Spleen (tissue), 11 donors: ENCODE measurements around the gene GSTT4. TPM values are rescaled to one million over a fixed set of nuclear protein-coding genes. Genes with fewer than 3 reads are reported as not detected.

Experiments
- DNase-seq: peaks from one replicate; pipeline ENCODE4 v3.0.0-alpha.2; 2020
- H3K27ac ChIP-seq, 8 donors: fragments of 200-600 bp; sonication (generic) in 7 of 8; 1 replicate in 4 of 8; 2 replicates in 4 of 8; pipeline versions ENCODE4 v1.5.0 to v1.8.0; 2016 to 2021; ENCODE audit warnings: inconsistent platforms in 4 of 8, mild to moderate bottlenecking in 4 of 8, moderate library complexity in 1 of 8
- H3K27me3 ChIP-seq, 7 donors: fragments of 200-600 bp; sonication (generic) in 6 of 7; replicated peaks in 1 of 7; 1 replicate in 4 of 7; 2 replicates in 3 of 7; pipeline versions ENCODE4 v1.5.0 to v1.8.0; 2016 to 2021; ENCODE audit warnings: inconsistent platforms in 3 of 7, mild to moderate bottlenecking in 1 of 7
- H3K36me3 ChIP-seq, 6 donors: fragments of 200-600 bp; sonication (generic) in 5 of 6; 1 replicate in 4 of 6; 2 replicates in 2 of 6; pipeline versions ENCODE4 v1.5.0 to v1.8.0; 2016 to 2021; ENCODE audit warnings: inconsistent platforms in 2 of 6
- H3K4me1 ChIP-seq, 6 donors: fragments of 200-600 bp; sonication (generic) in 5 of 6; 1 replicate in 3 of 6; 2 replicates in 3 of 6; pipeline versions ENCODE4 v1.5.0 to v1.8.0; 2016 to 2021; ENCODE audit warnings: inconsistent platforms in 3 of 6
- H3K4me3 ChIP-seq, 8 donors: fragments of 200-600 bp; sonication (generic) in 7 of 8; 1 replicate in 4 of 8; 2 replicates in 4 of 8; pipeline versions ENCODE4 v1.5.0 to v1.8.0; 2016 to 2021; ENCODE audit warnings: inconsistent platforms in 4 of 8, mild to moderate bottlenecking in 4 of 8, moderate library complexity in 2 of 8
- H3K9me3 ChIP-seq, 8 donors: fragments of 200-600 bp; sonication (generic) in 7 of 8; 1 replicate in 4 of 8; 2 replicates in 4 of 8; pipeline versions ENCODE4 v1.5.0 to v1.8.0; 2016 to 2021; ENCODE audit warnings: inconsistent platforms in 4 of 8
- CTCF ChIP-seq, 11 experiments: fragments of 200-600 bp in 7 of 11; fragments of 450-650 bp in 4 of 11; sonication (generic) in 4 of 11; IDR thresholded peaks in 8 of 11; conservative IDR thresholded peaks in 3 of 11; 1 replicate in 7 of 11; 2 replicates in 4 of 11; pipeline versions ENCODE4 v1.4.0 to v1.8.0; 2016 to 2021; ENCODE audit warnings: antibody characterized with exemption in 11 of 11, inconsistent platforms in 4 of 11, mild to moderate bottlenecking in 1 of 11
- POLR2A ChIP-seq, 3 donors: fragments of 450-650 bp; IDR thresholded peaks; one replicate each; pipeline ENCODE4 v1.5.1; 2017; ENCODE audit warnings: antibody characterized with exemption in 3 of 3, mild to moderate bottlenecking in 1 of 3
- POLR2AphosphoS5 ChIP-seq, 3 donors: sonication (generic); formaldehyde crosslinking; IDR thresholded peaks; one replicate each; pipeline ENCODE4 v1.5.1; 2017; ENCODE audit warnings: antibody characterized with exemption in 3 of 3
- WGBS, 5 donors: extraction: QIAGEN DNeasy Blood & Tissue Kit in 3 of 5; methylation state at CpG; one replicate each; pipeline versions ENCODE4 v1.1.5 to v1.1.7; 2013 to 2018; 5-methylcytosine and 5-hydroxymethylcytosine counted together
- intact Hi-C: fragments of 100-400 bp; cut with DNase I; formaldehyde crosslinking; loops from one replicate; pipeline ENCODE4 v1.15.0; 2023; ENCODE audit warnings: low total_unique reads
- polyA plus RNA-seq, 3 donors: library from polyadenylated mRNA; stranded (reverse); fragments of 200-250 nt; gene quantifications; one replicate each; pipeline ENCODE4 v1.2.1, GENCODE V29; 2013
- total RNA-seq, 7 donors: library from RNA; depleted of rRNA in 3 of 7; stranded (reverse); fragments of >200 nt in 3 of 7; fragmentation: NEBNext Ultra II Directional in 4 of 7; extraction: Animal tissue kit (Norgen Biotek cat#: 25700) in 4 of 7; gene quantifications; one replicate each; pipeline versions ENCODE4 v1.1.0 to v1.2.1, GENCODE V29; 2016 to 2021
- donor health status: healthy with polysubstance abuse.
- donor health status: DM: no; HTN: no; CAD: no; lungs with moderate emphysema.
- donor health status: DM: no; HTN: no; CAD: no.
- donor health status: Bipolar disorder and iron deficiency.
- donor health status: healthy.
- donor health status: DM: no; HTN: no; CAD: no.
- donor health status: DM: yes; HTN: yes; CAD: no.

GSTT4 gene
- total and polyA plus RNA-seq, 10 donors = not detected

- Histone ChIP-seq H3K9me3 (no peaks in the 10 kb centered on the region), H3K27ac (no peak overlapping the region), H3K36me3 (no peaks in the 10 kb centered on the region), H3K4me1 (peaks cover 6 to 35% (median 29%) of the 10 kb centered on the region in 6 donors), H3K27me3 (no peaks in the 10 kb centered on the region), H3K4me3 (no peak overlapping the region)
- no peak for DNase-seq
- WGBS, 5 donors = 90 to 98% (median 96%) methylated on average over 2 of the region's 2 CpGs
- no peak for TF ChIP-seq POLR2A (IDR thresholded peaks at IDR 0.05)
- intact Hi-C loops = no loop called here
Observed at GRCh38 chr22:24010018-24010391, 4.8 kb upstream of the GSTT4 start.

DNA sequence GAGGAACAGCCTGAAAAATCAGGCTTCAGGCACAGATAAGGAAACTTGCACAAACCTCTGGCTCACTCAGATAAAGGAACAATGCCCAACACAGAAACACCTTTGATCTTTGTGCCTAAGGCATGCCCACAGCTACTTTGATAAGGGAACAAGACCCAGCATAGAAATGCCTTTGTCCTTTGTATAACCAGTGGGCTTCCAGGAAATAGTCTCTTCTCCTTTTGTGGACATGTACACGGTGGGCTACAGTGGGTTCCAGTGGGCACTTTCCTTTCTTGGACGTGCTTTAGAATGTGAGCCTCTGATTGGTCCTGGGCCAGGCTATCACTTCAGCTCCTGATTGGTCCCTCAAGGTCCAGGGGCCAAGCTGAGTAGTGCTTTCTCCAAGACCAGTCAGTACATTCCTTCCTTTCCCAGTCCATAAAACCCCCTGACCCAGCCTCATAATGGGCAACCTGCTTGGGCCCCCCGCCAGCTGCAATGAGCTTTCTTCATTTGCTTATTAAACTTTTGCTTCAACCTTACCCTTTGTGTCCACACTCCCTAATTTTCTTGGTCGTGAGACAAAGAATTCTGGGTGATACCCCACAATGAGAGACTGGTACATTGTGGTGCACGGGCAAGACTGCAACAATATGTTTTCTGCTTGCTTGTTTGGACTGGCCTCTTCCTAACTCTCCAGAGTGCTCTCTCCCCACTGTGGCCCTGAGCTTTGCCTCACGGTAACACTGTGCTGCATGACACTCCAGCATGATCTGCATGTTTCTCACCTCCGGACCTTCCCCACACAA lies 4.2 kb upstream of the GSTT4 start:
- intact Hi-C loops = no loop called here

DNA sequence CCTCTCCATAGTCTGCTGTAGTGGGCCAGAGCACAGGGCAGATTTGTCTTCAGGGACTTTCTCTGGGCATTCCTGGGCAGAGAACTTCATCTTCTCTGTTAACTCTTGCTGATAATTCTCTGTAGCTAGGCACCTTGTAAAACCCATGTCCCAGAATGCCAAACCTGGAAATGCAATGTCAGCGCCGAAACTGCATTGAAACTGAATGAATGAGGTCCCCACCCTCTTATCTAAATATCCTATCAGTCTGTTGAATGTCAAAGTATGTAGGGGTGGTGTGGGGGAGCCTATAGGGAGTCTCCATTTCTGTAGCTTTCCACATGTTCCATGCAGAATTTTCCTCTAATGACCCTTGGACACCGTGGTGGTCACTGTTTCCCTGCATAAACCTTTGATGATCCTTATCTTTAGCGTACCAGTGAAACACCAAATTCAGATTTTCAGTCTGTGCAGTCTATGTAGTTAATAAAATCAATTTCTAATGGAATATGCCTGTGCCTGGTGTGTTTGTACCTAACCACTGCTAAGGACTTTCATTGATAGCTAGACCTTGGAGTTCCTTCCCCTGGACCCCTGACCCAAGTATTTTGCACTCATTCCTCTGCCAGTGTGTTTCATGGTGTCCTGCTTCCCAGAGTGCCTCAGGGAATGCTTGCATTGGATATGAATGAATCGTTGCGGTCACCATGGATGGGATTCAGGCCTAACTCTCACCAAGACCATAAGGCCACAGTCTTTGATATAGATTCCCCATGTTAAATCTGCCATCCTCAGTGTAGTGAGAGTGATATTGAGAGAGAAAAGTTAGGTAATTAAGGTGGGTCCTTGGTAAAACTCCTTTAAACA lies 3.4 kb upstream of the GSTT4 start:
- no peak for DNase-seq
- no peak overlapping the region for H3K4me3 ChIP-seq
- H3K9me3 ChIP-seq = no peaks in the 10 kb centered on the region
- TF ChIP-seq POLR2AphosphoS5 (IDR thresholded peaks at IDR 0.05) (no peak), CTCF (IDR thresholded peaks at IDR 0.05 in 8 of 11, conservative IDR thresholded peaks at IDR 0.05 in 3 of 11) (no peak), POLR2A (IDR thresholded peaks at IDR 0.05) (no peak)
- no peaks in the 10 kb centered on the region for H3K27me3 ChIP-seq
- intact Hi-C loops = no loop called here
- H3K36me3 ChIP-seq = no peaks in the 10 kb centered on the region
- WGBS, 5 donors = 85 to 95% (median 88%) methylated on average over 6 of the region's 6 CpGs
- no peak overlapping the region for H3K27ac ChIP-seq
- peaks cover 6 to 29% (median 27%) of the 10 kb centered on the region in 6 donors for H3K4me1 ChIP-seq

More for the DNA sequence above, 4.2 kb upstream of the GSTT4 start:
- no peak for DNase-seq
- Histone ChIP-seq H3K27me3 (no peaks in the 10 kb centered on the region), H3K36me3 (no peaks in the 10 kb centered on the region), H3K9me3 (no peaks in the 10 kb centered on the region), H3K27ac (no peak overlapping the region), H3K4me1 (peaks cover 6 to 35% (median 29%) of the 10 kb centered on the region in 6 donors), H3K4me3 (no peak overlapping the region)
- 83 to 91% (median 85%) methylated on average over 7 of the region's 7 CpGs for WGBS, 5 donors
- TF ChIP-seq CTCF (IDR thresholded peaks at IDR 0.05 in 8 of 11, conservative IDR thresholded peaks at IDR 0.05 in 3 of 11) (no peak), POLR2A (IDR thresholded peaks at IDR 0.05) (no peak), POLR2AphosphoS5 (IDR thresholded peaks at IDR 0.05) (no peak)

DNA sequence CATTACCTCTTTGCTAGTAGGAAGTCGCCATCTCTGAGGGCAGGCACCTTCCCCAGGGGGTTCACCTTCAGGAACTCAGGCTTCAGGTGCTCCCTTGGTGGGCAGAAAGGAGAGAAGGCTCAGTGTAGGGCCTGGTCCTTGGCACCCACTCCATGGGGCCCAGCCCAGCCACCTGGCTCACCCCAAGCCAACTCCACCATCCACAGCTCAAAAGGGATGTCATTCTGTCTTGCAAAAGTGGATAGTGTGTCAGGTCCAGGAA lies 2.7 kb upstream of the GSTT4 start:
- no peaks in the 10 kb centered on the region for H3K9me3 ChIP-seq
- intact Hi-C loops = no loop called here

More for the DNA sequence above, 2.7 kb upstream of the GSTT4 start:
- Histone ChIP-seq H3K27ac (no peak overlapping the region), H3K27me3 (no peaks in the 10 kb centered on the region), H3K36me3 (no peaks in the 10 kb centered on the region), H3K4me1 (peaks cover 6 to 22% (median 21%) of the 10 kb centered on the region in 6 donors), H3K4me3 (no peak overlapping the region)
- DNase-seq = no peak
- no peak for TF ChIP-seq POLR2A (IDR thresholded peaks at IDR 0.05)
- no peak for TF ChIP-seq CTCF (IDR thresholded peaks at IDR 0.05 in 8 of 11, conservative IDR thresholded peaks at IDR 0.05 in 3 of 11)
- TF ChIP-seq POLR2AphosphoS5 (IDR thresholded peaks at IDR 0.05) = no peak
- WGBS, 5 donors = 71 to 88% (median 81%) methylated on average over 1 of the region's 1 CpG
